KMS-11 (cell line): ENCODE data around the gene LTK.

ENCODE experiments used
- H2AFZ ChIP-seq: fragments of 200-600 bp; sonication (generic); 2 replicates; pipeline ENCODE4 v1.6.1; 2016; ENCODE audit warnings: antibody characterized with exemption, mixed run types, low read depth
- H3K27ac ChIP-seq: fragments of 200-600 bp; sonication (generic); 2 replicates; pipeline ENCODE4 v1.6.1; 2016; ENCODE audit warnings: mild to moderate bottlenecking, mixed run types
- H3K27me3 ChIP-seq: fragments of 200-600 bp; sonication (generic); 2 replicates; pipeline ENCODE4 v1.6.1; 2017; ENCODE audit warnings: mild to moderate bottlenecking, low read depth, mixed run types, moderate library complexity; ENCODE audit not compliant: insufficient read depth
- H3K36me3 ChIP-seq: fragments of 200-600 bp; sonication (generic); 2 replicates; pipeline ENCODE4 v1.6.1; 2017; ENCODE audit warnings: mild to moderate bottlenecking, mixed run types; ENCODE audit not compliant: insufficient read depth
- H3K4me1 ChIP-seq: fragments of 200-600 bp; sonication (generic); 2 replicates; pipeline ENCODE4 v1.6.1; 2016; ENCODE audit warnings: mild to moderate bottlenecking, low read depth, mixed run types; ENCODE audit not compliant: poor library complexity, severe bottlenecking
- H3K4me2 ChIP-seq: fragments of 200-600 bp; sonication (generic); 2 replicates; pipeline ENCODE4 v1.7.0; 2016; ENCODE audit warnings: mild to moderate bottlenecking, mixed run types
- H3K4me3 ChIP-seq: fragments of 200-600 bp; sonication (generic); IDR thresholded peaks from 2 replicates; pipeline ENCODE4 v1.6.1; 2017; ENCODE audit warnings: low read depth, low read length, mixed read lengths; ENCODE audit not compliant: insufficient read depth
- H3K79me2 ChIP-seq: fragments of 200-600 bp; sonication (generic); 2 replicates; pipeline ENCODE4 v1.6.1; 2016; ENCODE audit warnings: low read depth, mixed run types; ENCODE audit not compliant: insufficient read depth
- H3K9ac ChIP-seq: fragments of 200-600 bp; sonication (generic); 2 replicates; pipeline ENCODE4 v1.6.1; 2016; ENCODE audit warnings: mild to moderate bottlenecking, mixed run types
- H4K20me1 ChIP-seq: fragments of 200-600 bp; sonication (generic); 2 replicates; pipeline ENCODE4 v1.6.1; 2016; ENCODE audit warnings: mild to moderate bottlenecking, mixed run types; ENCODE audit not compliant: insufficient read depth
- TF ChIP-seq, protein P1 (sequence below): fragments of 200-600 bp; sonication (generic); conservative IDR thresholded peaks from 2 replicates; pipeline ENCODE4 v1.6.1; 2017; ENCODE audit warnings: low read depth, mild to moderate bottlenecking, antibody characterized with exemption, low read length, moderate library complexity, mixed read lengths

Gene LTK

DNA sequence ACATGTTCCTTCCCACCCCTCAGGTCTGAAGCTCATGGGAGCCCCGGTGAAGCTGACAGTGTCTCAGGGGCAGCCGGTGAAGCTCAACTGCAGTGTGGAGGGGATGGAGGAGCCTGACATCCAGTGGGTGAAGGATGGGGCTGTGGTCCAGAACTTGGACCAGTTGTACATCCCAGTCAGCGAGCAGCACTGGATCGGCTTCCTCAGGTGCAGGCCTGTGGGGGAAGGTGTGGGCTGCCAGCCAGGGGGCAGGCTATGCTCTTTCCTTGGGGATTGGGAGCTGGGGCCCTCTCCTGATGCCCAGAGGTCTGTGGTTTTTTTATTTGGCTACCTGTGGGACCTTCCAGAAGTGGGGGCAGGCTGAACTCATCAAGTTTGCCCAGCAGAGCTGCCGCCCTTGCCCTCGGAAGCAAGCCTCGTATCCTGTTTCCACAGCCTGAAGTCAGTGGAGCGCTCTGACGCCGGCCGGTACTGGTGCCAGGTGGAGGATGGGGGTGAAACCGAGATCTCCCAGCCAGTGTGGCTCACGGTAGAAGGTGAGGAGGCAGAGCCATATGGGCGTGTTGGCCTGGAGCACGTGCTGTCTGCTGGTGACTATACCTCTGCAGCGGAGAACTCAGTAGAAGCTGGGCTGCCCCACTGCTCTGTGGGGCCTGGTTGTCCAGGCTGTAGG is 47.6 kb upstream of the LTK start:
- Histone ChIP-seq H2AFZ (no peak overlapping the region), H3K27me3 (no peaks in the 10 kb centered on the region), H3K4me2 (no peak overlapping the region), H3K27ac (no peak overlapping the region), H3K4me1 (peaks cover 26% of the 10 kb centered on the region), H3K4me3 (no peak overlapping the region), H3K36me3 (no peaks in the 10 kb centered on the region), H4K20me1 (no peaks in the 10 kb centered on the region), H3K9ac (no peak overlapping the region), H3K79me2 (no peaks in the 10 kb centered on the region)
- TF ChIP-seq, protein P1, sequence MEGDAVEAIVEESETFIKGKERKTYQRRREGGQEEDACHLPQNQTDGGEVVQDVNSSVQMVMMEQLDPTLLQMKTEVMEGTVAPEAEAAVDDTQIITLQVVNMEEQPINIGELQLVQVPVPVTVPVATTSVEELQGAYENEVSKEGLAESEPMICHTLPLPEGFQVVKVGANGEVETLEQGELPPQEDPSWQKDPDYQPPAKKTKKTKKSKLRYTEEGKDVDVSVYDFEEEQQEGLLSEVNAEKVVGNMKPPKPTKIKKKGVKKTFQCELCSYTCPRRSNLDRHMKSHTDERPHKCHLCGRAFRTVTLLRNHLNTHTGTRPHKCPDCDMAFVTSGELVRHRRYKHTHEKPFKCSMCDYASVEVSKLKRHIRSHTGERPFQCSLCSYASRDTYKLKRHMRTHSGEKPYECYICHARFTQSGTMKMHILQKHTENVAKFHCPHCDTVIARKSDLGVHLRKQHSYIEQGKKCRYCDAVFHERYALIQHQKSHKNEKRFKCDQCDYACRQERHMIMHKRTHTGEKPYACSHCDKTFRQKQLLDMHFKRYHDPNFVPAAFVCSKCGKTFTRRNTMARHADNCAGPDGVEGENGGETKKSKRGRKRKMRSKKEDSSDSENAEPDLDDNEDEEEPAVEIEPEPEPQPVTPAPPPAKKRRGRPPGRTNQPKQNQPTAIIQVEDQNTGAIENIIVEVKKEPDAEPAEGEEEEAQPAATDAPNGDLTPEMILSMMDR = no peak

DNA sequence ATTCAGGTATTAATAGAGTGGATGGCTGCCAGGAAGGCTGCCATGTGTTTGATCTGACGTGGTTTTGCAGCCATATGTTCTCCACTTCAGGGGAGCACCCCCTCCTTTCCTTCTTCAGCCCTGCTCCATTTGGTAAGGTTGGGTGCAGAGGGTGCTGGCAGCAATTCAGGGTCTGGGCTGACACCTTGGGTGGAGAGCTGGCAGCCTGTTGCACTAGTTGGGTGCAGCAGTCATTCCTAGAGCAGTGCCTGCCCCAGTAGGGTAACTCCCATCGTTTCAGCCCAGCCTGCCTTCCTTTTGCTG is 46.9 kb upstream of the LTK start:
- H3K79me2 ChIP-seq = no peaks in the 10 kb centered on the region
- H2AFZ ChIP-seq = no peak overlapping the region
- no peak overlapping the region for H3K9ac ChIP-seq
- no peak overlapping the region; the same call in 1 of the 2 replicates for H3K4me2 ChIP-seq
- TF ChIP-seq, protein P1 = no peak
- H3K4me1 ChIP-seq = peaks cover 26% of the 10 kb centered on the region
- H3K36me3 ChIP-seq = no peaks in the 10 kb centered on the region
- H3K4me3 ChIP-seq = no peak overlapping the region
- no peaks in the 10 kb centered on the region for H3K27me3 ChIP-seq
- H3K27ac ChIP-seq = no peak overlapping the region
- no peaks in the 10 kb centered on the region for H4K20me1 ChIP-seq

DNA sequence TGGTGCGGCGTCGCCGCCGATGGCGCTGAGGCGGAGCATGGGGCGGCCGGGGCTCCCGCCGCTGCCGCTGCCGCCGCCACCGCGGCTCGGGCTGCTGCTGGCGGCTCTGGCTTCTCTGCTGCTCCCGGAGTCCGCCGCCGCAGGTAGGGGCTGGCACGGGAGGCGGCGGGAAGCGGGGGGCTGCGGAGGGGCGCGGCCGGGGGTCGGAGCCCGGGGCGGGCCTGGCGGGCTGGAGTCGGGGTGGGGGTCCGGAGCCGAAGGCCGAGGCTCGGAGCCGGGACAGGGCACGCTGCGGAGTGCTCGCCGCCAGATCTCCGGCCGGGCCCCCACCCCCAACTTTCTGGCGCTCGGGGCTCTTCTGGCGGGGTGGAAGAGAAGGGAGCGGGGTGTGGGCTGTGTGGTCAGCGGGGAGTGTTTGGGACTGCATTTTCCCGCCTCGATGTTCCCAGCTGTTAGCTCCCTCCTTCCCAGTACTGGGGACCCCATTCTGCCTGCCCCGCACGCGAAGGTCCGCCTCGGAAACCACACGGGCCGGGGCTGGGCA is 45.7 kb upstream of the LTK start:
- Histone ChIP-seq H3K27ac (no peak overlapping the region), H3K4me3 (no peak overlapping the region), H4K20me1 (no peaks in the 10 kb centered on the region), H3K27me3 (no peaks in the 10 kb centered on the region), H2AFZ (peak overlapping the region; percentile 73), H3K4me1 (peaks cover 22% of the 10 kb centered on the region), H3K4me2 (peak overlapping the region; percentile 97), H3K36me3 (no peaks in the 10 kb centered on the region), H3K9ac (peak overlapping the region; percentile 61), H3K79me2 (no peaks in the 10 kb centered on the region)
- TF ChIP-seq, protein P1 = no peak

DNA sequence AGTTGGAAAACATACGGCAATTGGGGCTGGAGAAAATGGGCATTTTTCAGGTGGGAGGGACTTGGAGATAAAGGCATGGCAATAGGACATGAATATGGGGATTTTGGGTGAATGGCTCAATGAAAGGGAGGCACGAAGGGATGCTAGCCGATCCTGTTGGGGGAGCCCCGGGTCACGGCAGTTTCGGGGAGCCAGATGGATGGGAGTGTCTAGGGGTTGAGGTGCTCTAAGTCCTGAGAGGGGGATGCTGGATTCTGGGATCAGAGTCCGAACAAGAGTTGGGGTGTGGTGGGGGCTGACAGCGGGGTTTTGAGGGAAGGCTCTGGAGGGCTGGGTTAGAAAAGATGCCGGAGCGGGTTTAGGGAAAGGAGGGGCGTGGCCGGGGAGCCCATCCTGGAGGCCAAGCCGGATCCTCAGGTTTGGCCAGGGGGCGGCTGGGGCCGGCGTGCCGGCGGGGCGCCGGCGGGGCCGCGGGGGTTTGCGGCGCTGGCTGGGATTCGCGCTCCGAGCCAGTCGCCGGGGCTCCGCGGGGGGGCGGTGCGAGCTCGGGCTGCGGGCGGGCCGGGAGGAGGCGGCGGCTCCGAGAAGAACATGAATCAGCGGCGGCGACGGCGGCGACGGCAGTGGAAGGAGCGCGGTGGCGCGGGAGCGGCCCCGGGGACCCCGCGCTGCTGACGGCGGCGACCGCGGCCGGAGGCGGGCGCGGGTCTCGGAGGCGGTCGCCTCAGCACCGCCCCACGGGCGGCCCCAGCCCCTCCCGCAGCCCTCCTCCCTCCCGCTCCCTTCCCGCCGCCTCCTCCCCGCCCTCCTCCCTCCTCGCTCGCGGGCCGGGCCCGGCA is 45.0 kb upstream of the LTK start, which contains the start of gene TYRO3:
TSS of gene TYRO3 (plus strand) at position 813 of the 839 bp plus-strand sequence. CDS start 46 bp downstream, outside the sequence.
- Histone ChIP-seq H3K4me1 (peaks cover 18% of the 10 kb centered on the region), H3K27me3 (no peaks in the 10 kb centered on the region), H2AFZ (peak within 1 kb of the TSS; percentile 73), H3K36me3 (no peaks in the 10 kb centered on the region), H3K4me3 (no peak within 1 kb of the TSS), H3K4me2 (peak within 1 kb of the TSS; percentile 97), H3K9ac (peak within 1 kb of the TSS; percentile 61), H3K79me2 (no peaks in the 10 kb centered on the region), H4K20me1 (no peaks in the 10 kb centered on the region), H3K27ac (peak within 1 kb of the TSS; percentile 19; the same call in 1 of the 2 replicates)
- TF ChIP-seq, protein P1 = no peak
